Embryonic facial prominence (tissue), 1 donor: Measurements from ENCODE around the gene SLC34A3.
"Not testable (repeated sequence)": the region's sequence is repeated elsewhere in the genome, so short reads cannot be mapped to it uniquely, and the experiment has no call there.

ENCODE experiments used
- DNase-seq: peaks from one replicate; pipeline ENCODE4 v3.0.0-alpha.2; 2016; ENCODE audit errors: extremely low spot score

SLC34A3 gene

GRCh38 chr9:137228968-137229896, 1.5 kb upstream of the SLC34A3 start:
- no peak for DNase-seq

GRCh38 chr9:137229903-137230704, 597 bp upstream of the SLC34A3 start:
- DNase-seq = no peak

GRCh38 chr9:137231372-137232039, 805 bp downstream of the SLC34A3 start:
- no peak for DNase-seq

- no peak for DNase-seq
Observed at GRCh38 chr9:137232101-137232500, 1.4 kb downstream of the SLC34A3 start.

- DNase-seq = no peak
Observed at GRCh38 chr9:137232510-137232909, 1.8 kb downstream of the SLC34A3 start.

- DNase-seq = no peak
Observed at GRCh38 chr9:137233143-137233980, 2.7 kb downstream of the SLC34A3 start.

- DNase-seq = no peak
Observed at GRCh38 chr9:137234055-137234697, 3.5 kb downstream of the SLC34A3 start.

GRCh38 chr9:137234758-137235423, 4.2 kb downstream of the SLC34A3 start:
- DNase-seq = no peak

GRCh38 chr9:137235424-137236237, 4.9 kb downstream of the SLC34A3 start:
- no peak for DNase-seq

GRCh38 chr9:137236238-137236935, 5.7 kb downstream of the SLC34A3 start:
- DNase-seq = peak; percentile 40

- DNase-seq = no peak
Observed at GRCh38 chr9:137236936-137237421, 6.3 kb downstream of the SLC34A3 start.

GRCh38 chr9:137237759-137238726, 7.3 kb downstream of the SLC34A3 start:
- DNase-seq = no peak

- DNase-seq = not testable (repeated sequence)
Observed at GRCh38 chr9:137239541-137240200, 9.0 kb downstream of the SLC34A3 start.

GRCh38 chr9:137240318-137240840, 9.7 kb downstream of the SLC34A3 start:
- no peak for DNase-seq

- DNase-seq = peak; percentile 100
Observed at GRCh38 chr9:137240841-137241489, 10.3 kb downstream of the SLC34A3 start, which contains the start of gene TUBB4B. Gene TUBB4B, plus strand, starts transcription at chr9:137241287. Its CDS starts 74 bp downstream, at chr9:137241361.
